AG09319 (cell line): ENCODE results near the gene GALNT2.

Experiments
- DNase-seq: peaks from one replicate; pipeline ENCODE4 v3.0.0-alpha.2; 2010; ENCODE audit warnings: low read depth; ENCODE audit errors: extremely low read depth
- CTCF ChIP-seq: IDR thresholded peaks from 2 replicates; pipeline ENCODE4 v1.5.1; 2011; ENCODE audit warnings: low read depth, mild to moderate bottlenecking, inconsistent platforms, low read length, moderate library complexity

Gene GALNT2

GRCh38 chr1:230285351-230285750, 218.3 kb downstream of the GALNT2 start:
- no peak for TF ChIP-seq CTCF
- DNase-seq: no peak

GRCh38 chr1:230286166-230286889, 219.3 kb downstream of the GALNT2 start:
- no peak for DNase-seq
- no peak for TF ChIP-seq CTCF

- no peak for TF ChIP-seq CTCF
- DNase-seq: no peak
Measured at GRCh38 chr1:230286890-230287269, 219.8 kb downstream of the GALNT2 start.

- TF ChIP-seq CTCF: no peak
- DNase-seq: no peak
Measured at GRCh38 chr1:230287674-230288315, 220.8 kb downstream of the GALNT2 start.

GRCh38 chr1:230288641-230289349, 221.8 kb downstream of the GALNT2 start:
- TF ChIP-seq CTCF: no peak

GRCh38 chr1:230289350-230289644, 222.3 kb downstream of the GALNT2 start:
- no peak for DNase-seq
- no peak for TF ChIP-seq CTCF

More at GRCh38 chr1:230288641-230289349, 221.8 kb downstream of the GALNT2 start:
- DNase-seq: no peak

GRCh38 chr1:230291731-230292620, 224.9 kb downstream of the GALNT2 start:
- no peak for TF ChIP-seq CTCF
- no peak for DNase-seq
